Measurements from ENCODE around the gene IGSF11.
"Not testable (repeated sequence)": the region's sequence is repeated elsewhere in the genome, so short reads cannot be mapped to it uniquely, and the experiment has no call there.

Gene IGSF11

DNA sequence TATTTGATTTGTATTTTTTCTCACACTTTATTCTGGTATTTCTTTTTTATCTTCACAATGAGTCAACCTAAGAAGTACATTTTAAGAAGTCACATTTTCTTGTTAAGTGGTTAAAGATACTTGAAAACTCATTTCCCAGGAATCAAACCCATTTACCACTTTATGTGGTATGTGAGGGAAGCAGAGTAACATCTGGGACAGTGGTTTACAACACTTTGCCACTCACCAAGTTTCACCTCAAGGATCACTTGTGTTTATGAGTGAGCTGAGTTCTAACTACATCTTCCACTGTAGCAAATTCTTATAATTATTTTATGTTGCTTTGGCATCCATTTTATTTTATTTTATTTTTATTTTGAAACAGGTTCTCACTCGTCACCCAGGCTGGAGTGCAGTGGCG, 53.8 kb downstream of the IGSF11 start:
- no peak for DNase-seq (ENCODE audit: low read depth)
- TF ChIP-seq, protein P1, sequence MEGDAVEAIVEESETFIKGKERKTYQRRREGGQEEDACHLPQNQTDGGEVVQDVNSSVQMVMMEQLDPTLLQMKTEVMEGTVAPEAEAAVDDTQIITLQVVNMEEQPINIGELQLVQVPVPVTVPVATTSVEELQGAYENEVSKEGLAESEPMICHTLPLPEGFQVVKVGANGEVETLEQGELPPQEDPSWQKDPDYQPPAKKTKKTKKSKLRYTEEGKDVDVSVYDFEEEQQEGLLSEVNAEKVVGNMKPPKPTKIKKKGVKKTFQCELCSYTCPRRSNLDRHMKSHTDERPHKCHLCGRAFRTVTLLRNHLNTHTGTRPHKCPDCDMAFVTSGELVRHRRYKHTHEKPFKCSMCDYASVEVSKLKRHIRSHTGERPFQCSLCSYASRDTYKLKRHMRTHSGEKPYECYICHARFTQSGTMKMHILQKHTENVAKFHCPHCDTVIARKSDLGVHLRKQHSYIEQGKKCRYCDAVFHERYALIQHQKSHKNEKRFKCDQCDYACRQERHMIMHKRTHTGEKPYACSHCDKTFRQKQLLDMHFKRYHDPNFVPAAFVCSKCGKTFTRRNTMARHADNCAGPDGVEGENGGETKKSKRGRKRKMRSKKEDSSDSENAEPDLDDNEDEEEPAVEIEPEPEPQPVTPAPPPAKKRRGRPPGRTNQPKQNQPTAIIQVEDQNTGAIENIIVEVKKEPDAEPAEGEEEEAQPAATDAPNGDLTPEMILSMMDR (IDR thresholded peaks at IDR 0.05; ENCODE audit: low read length, missing control alignments): no peak
- H3K4me3 ChIP-seq (replicated peaks; ENCODE audit: low read depth, low read length): no peak overlapping the region

- TF ChIP-seq, protein P1 (IDR thresholded peaks at IDR 0.05; ENCODE audit: low read length, missing control alignments): no peak
- DNase-seq (ENCODE audit: low read depth): no peak
- no peak overlapping the region for H3K4me3 ChIP-seq (replicated peaks; ENCODE audit: low read depth, low read length)
Observed at GRCh38 chr3:118978393-118978758, 56.3 kb downstream of the IGSF11 start.

GRCh38 chr3:118977671-118978392, 56.8 kb downstream of the IGSF11 start:
- H3K4me3 ChIP-seq (replicated peaks; ENCODE audit: low read depth, low read length): no peak overlapping the region
- TF ChIP-seq, protein P1 (IDR thresholded peaks at IDR 0.05; ENCODE audit: low read length, missing control alignments): no peak
- DNase-seq (ENCODE audit: low read depth): no peak

- TF ChIP-seq, protein P1 (IDR thresholded peaks at IDR 0.05; ENCODE audit: low read length, missing control alignments): no peak
- no peak for DNase-seq (ENCODE audit: low read depth)
- H3K4me3 ChIP-seq (replicated peaks; ENCODE audit: low read depth, low read length): no peak overlapping the region
Observed at GRCh38 chr3:118977118-118977517, 57.5 kb downstream of the IGSF11 start.

DNA sequence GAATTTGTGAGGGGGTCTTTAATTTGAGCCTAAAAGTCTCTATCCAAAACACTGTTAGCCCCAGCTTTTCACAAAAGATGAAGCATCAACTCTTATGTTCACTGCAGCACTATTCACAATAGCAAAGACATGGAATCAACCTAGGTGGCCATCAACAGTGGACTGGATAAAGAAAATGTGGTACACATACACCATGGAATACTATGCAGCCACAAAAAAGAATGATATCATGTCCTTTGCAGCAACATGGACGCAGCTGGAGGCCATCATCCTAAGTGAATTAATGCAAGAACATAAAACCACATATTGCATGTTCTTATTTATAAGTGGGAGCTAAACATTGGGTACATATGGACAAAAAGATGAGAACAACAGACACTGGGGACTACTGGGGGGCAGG, 59.2 kb downstream of the IGSF11 start:
- H3K4me3 ChIP-seq (replicated peaks; ENCODE audit: low read depth, low read length); DNase-seq (ENCODE audit: low read depth): not testable (repeated sequence)

- DNase-seq (ENCODE audit: low read depth): no peak
- TF ChIP-seq, protein P1 (IDR thresholded peaks at IDR 0.05; ENCODE audit: low read length, missing control alignments): no peak
- no peak overlapping the region for H3K4me3 ChIP-seq (replicated peaks; ENCODE audit: low read depth, low read length)
Observed at GRCh38 chr3:118974356-118975097, 60.1 kb downstream of the IGSF11 start.

DNA sequence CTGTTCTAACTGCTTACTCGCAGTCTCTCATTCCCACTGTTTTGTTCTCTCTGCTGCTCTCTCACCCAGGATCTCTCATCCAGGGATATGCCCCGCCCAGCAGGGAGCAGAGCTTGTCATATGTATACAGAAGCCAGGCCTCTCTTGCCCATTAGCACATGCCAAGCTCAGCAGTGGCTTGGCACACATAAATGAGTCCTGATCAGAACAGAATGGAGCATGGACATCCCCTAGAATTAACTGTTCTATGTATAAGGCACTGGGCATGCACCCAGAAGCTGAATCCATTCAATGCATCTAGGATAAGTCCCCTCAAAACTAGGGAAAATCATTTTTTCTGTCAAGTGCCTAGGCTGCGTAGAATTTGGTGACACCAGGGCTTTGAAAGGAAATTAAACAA, 61.6 kb downstream of the IGSF11 start:
- DNase-seq (ENCODE audit: low read depth): no peak
- TF ChIP-seq, protein P1 (IDR thresholded peaks at IDR 0.05; ENCODE audit: low read length, missing control alignments): no peak

More for the DNA sequence above, 61.6 kb downstream of the IGSF11 start:
- H3K4me3 ChIP-seq (replicated peaks; ENCODE audit: low read depth, low read length): no peak overlapping the region
